ENCODE data around the gene GRIN2D.

GRIN2D gene

GRCh38 chr19:48396016-48396823 lies 2.8 kb downstream of the GRIN2D start:
- in situ Hi-C loops (cut with HindIII; ENCODE audit: low sequenced_read_pairs), result no loop called here

DNA sequence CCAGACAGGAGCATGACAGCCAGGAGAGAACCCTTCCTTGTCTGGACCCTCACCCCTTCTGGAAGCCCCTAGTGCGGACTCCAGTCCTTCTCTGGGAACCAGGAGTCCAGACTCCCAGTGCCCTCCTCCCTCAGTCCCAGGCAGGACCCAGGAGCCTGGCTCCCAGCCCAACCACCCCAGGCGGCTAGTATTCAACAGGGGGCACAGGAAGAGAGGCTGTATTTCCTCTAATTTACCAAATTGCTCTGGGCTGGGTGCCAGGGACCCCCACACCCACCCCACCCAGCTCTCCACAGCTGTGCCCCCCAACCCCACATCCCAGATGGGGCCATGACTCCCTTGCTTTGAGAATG lies 3.3 kb downstream of the GRIN2D start:
- in situ Hi-C loops (cut with HindIII; ENCODE audit: low sequenced_read_pairs), result no loop called here

DNA sequence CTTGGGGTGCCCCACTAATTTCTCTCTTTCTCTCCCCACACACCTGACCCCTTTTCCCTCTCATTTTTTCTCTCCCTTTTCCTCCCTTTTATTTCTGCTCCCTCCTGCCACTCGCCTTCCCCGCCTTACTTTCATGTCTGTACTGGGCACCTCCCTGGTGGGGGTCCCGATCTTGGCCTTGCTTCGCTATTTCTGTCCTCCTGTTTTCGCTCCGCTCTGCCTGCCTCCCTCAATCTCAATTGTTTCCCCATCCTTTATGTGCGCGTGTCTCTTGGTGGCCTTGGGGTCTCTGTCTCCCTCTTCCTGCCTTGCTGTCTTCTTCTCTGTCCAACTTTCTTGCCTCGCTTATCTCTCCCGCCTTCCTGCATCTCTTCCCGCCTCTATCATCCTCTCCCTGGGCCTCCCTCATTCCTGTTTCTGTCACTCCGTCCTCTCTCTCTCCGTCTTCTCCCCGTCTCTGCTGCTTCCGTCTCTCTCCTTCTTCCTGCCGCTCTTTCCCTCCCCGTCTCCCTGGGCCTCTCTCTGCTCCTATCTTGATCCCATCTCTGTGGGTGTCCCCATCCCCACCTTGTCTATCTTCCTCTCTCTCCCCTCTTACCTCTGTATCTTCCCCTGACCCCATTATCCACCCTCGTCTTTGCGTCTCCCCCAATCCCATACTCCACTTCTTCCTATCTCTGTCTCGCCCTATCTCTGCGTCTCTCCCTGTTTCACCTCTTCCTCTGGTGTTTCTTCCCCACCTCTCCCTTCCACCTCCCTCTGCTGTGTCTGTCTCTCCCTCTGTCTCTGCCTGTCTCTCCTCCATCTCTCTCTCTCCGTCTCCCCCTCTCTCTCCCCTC lies 4.0 kb downstream of the GRIN2D start:
- in situ Hi-C loops (cut with HindIII; ENCODE audit: low sequenced_read_pairs), result no loop called here

DNA sequence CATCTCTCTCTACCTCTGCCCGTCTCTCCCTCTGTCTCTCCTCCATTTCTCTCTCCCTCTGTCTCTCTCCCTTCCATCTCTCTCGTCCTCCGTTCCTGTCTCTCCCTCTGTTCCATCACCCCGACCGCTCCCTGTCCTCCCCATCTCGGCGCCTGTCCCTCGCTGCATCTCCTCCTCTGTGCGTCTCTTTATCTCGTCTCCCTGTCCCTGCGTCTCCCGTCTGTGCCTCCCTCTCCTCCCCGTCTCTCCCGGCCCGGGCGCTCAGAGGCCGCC lies 4.6 kb downstream of the GRIN2D start:
- in situ Hi-C loops (cut with HindIII; ENCODE audit: low sequenced_read_pairs), result no loop called here

- in situ Hi-C loops (cut with HindIII; ENCODE audit: low sequenced_read_pairs), result no loop called here
Measured at GRCh38 chr19:48398375-48399235, 5.1 kb downstream of the GRIN2D start.

DNA sequence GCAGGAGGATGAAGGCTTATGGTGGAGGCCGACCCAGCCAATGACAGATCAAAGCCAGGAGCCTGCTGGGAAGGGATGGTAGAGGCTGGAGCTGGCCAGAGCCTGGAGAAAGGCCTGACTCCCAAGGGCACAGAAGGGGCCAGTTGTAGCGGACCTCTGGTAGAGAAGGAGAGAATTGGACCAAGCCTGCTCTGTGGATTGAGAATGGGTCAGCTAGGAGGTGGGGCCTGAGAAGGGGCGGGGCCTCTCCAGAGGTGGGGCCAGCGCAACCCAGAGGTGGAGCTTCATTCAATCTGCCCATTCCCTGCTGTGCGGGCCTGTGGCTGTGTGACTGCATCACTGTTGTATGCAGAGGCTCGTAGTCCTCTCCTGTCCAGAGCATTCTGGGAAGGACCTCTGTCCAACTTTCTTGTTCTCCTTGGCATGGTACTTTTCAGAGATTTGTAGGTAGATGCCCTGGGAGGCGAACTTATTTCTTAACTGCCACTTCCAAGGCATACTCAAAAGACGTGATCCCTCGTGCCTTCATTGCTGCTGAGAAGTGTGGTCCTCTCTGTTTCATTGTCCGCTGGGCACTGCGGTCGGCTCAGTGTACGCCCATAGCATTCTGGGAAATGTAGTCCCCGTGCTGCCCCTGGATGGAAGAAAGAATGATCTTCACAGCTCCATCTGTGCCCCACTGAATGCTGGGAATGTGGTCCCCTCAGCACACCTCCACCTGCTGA lies 6.7 kb downstream of the GRIN2D start:
- in situ Hi-C loops (cut with HindIII; ENCODE audit: low sequenced_read_pairs), result no loop called here

GRCh38 chr19:48401287-48401686 lies 7.8 kb downstream of the GRIN2D start:
- in situ Hi-C loops (cut with HindIII; ENCODE audit: low sequenced_read_pairs), result no loop called here

- in situ Hi-C loops (cut with HindIII; ENCODE audit: low sequenced_read_pairs), result no loop called here
Measured at GRCh38 chr19:48403606-48404005, 10.1 kb downstream of the GRIN2D start.

DNA sequence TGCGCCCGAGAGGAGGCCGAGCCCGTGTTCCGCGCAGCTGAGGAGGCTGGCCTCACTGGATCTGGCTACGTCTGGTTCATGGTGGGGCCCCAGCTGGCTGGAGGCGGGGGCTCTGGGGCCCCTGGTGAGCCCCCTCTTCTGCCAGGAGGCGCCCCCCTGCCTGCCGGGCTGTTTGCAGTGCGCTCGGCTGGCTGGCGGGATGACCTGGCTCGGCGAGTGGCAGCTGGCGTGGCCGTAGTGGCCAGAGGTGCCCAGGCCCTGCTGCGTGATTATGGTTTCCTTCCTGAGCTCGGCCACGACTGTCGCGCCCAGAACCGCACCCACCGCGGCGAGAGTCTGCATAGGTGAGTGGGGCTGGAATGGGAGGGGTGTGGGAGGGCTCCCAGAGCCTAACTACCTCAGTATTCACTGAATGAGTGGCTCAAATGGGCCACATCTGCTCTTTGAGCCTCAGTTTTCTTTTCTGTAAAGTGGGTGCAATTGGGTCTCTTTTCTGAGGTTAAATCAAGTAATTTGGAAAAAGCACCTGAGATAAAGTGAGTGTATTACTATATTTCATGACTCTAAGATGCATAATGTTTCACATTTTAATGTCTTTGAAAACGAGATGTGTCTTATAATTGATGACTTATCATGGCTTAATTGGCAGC lies 11.7 kb downstream of the GRIN2D start:
- in situ Hi-C loops (cut with HindIII; ENCODE audit: low sequenced_read_pairs), result no loop called here

DNA sequence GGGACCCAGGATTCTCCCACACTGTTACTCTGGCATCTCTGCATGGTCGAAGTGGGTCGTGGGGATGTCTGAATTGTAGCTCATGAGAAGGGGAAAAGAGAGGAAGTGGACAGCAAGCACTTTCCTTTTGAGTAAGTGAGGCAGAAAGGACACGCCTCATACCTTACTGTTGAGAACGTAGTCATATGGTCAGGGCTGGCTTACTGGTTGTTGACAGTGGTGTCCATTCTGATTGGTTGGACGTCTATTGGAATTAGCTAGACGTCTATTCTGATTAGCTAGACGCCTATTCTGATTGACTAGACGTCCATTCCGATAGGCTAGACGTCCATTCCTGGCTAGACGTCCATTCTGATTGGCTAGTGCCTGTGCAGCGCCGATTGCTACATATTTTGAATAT lies 12.4 kb downstream of the GRIN2D start:
- in situ Hi-C loops (cut with HindIII; ENCODE audit: low sequenced_read_pairs), result no loop called here

- in situ Hi-C loops (cut with HindIII; ENCODE audit: low sequenced_read_pairs), result no loop called here
Measured at GRCh38 chr19:48413879-48414587, 20.6 kb downstream of the GRIN2D start.

- in situ Hi-C loops (cut with HindIII; ENCODE audit: low sequenced_read_pairs), result no loop called here
Measured at GRCh38 chr19:48415395-48415794, 21.9 kb downstream of the GRIN2D start.

- in situ Hi-C loops (cut with HindIII; ENCODE audit: low sequenced_read_pairs), result no loop called here
Measured at GRCh38 chr19:48415806-48416221, 22.3 kb downstream of the GRIN2D start.

DNA sequence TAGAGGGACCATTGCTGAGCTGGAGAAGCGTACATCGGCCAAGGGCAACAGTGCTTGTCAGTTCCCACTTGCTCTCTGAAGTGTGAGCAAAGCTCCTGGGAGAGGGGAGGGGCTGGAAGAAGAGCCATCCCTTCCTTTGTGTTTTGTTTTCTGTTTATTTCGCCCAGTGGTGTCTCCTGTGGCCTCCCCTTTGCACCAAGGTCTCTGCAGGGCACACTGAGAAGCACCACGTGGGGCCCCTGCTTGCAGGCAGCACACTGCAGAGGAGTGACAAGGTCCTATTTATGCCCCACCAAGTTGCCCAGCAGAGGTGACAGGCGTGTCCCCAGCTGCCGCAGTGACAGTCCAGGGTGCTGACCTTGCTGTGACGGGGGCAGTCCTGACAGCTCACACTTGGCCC lies 24.0 kb downstream of the GRIN2D start:
- in situ Hi-C loops (cut with HindIII; ENCODE audit: low sequenced_read_pairs), result no loop called here

DNA sequence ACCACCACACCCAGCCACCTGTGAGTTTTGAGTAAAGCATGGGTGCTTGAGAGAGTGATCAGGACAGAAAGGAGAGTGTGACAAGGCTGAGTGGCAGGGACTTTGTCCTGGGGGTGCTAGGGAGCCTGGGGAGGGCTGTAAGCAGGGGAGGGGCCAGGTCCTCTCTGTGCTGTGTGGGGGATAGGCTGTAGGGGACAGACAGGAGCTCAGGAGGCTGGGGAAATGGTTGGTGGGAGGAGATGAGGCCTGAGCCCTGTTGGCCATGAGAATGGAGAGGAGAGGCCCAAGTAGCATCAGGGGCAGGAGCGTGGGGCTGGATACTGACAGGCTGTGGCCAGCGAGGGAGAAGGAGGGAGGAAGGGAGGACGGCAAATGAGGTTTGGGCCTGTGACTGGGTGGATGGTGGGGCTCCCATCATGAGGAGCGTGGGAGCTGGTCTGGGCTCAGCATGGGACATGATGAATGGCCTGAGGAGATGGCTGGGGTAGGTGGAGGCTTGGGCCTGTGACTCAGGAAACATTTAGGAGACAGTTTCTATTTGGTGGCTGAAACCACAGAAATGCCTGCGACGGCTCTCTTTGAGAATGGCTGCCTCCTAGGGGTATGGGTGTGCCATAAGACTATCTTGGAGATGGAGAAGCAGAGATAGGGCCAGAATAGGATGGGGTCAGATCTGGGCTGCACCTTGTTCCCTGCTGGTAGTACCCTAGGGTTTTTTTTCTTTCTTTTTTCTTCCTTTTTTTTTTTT lies 25.0 kb downstream of the GRIN2D start:
- in situ Hi-C loops (cut with HindIII; ENCODE audit: low sequenced_read_pairs), result no loop called here

GRCh38 chr19:48419158-48419920 lies 25.9 kb downstream of the GRIN2D start:
- in situ Hi-C loops (cut with HindIII; ENCODE audit: low sequenced_read_pairs), result no loop called here

GRCh38 chr19:48421548-48421947 lies 28.1 kb downstream of the GRIN2D start:
- in situ Hi-C loops (cut with HindIII; ENCODE audit: low sequenced_read_pairs), result no loop called here

- in situ Hi-C loops (cut with HindIII; ENCODE audit: low sequenced_read_pairs), result loop anchor here (25.0 kb wide), 1 partner anchor 87 kb away; the partner anchor contains the start of gene EMP3
Measured at GRCh38 chr19:48424694-48425219, 31.3 kb downstream of the GRIN2D start.

Data from DLD1 (cell line).